DND-41 (cell line): ENCODE measurements around the gene MYH3.

ENCODE experiments used
- EZH2 ChIP-seq: IDR thresholded peaks from 3 replicates; pipeline ENCODE4 v1.6.1; 2012; ENCODE audit warnings: borderline replicate concordance, low read depth, mild to moderate bottlenecking, moderate library complexity, low read length, inconsistent platforms; ENCODE audit not compliant: severe bottlenecking
- TF ChIP-seq, protein P1 (sequence below): IDR thresholded peaks from 2 replicates; pipeline ENCODE4 v1.5.1; 2012; ENCODE audit warnings: borderline replicate concordance, low read length, moderate library complexity, mild to moderate bottlenecking; ENCODE audit not compliant: poor library complexity, severe bottlenecking; ENCODE audit errors: extremely low read depth

DNA sequence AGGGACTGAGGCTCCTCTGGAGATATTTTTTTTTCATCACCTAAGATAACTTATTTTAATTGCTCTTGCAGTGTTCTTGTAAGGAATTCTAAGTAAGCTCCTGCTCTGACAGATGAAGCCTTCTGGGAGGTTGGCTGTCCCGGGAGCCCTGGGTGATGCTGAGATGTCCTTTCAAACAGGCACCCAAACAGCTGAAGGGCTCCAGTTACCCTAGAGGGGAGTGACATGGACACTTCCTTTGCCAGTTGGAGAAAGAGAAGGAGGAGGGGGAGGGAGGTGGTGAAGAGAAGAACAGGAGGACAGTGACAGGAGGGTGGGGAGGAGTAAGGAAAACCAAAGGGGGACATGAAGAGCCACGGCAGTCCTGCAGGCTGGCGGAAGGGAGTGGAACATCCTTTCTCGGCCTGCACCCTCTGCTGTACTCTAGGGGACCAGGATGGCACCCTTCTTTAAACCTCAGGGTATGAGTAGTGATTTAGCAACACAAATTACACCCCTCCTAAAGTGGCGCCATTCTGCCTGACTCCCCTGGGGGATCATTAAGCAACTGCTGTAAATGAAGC, 51.8 kb downstream of the MYH3 start:
- TF ChIP-seq, protein P1, sequence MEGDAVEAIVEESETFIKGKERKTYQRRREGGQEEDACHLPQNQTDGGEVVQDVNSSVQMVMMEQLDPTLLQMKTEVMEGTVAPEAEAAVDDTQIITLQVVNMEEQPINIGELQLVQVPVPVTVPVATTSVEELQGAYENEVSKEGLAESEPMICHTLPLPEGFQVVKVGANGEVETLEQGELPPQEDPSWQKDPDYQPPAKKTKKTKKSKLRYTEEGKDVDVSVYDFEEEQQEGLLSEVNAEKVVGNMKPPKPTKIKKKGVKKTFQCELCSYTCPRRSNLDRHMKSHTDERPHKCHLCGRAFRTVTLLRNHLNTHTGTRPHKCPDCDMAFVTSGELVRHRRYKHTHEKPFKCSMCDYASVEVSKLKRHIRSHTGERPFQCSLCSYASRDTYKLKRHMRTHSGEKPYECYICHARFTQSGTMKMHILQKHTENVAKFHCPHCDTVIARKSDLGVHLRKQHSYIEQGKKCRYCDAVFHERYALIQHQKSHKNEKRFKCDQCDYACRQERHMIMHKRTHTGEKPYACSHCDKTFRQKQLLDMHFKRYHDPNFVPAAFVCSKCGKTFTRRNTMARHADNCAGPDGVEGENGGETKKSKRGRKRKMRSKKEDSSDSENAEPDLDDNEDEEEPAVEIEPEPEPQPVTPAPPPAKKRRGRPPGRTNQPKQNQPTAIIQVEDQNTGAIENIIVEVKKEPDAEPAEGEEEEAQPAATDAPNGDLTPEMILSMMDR: no peak
- TF ChIP-seq EZH2: no peak
